CD4-positive, CD25-positive, alpha-beta regulatory T cell (primary cell): ENCODE data around the gene INKA2. TPM values are rescaled to one million over a fixed set of nuclear protein-coding genes. Genes with fewer than 3 reads are reported as not detected.

Experiments
- ATAC-seq, 2 donors: fragments of 150-1000 bp; cut with Tn5 transposase; one replicate each; pipeline ENCODE4 v1.10.0; 2021; ENCODE audit warnings: low read depth in 2 of 2, moderate number of reproducible peaks in 2 of 2, moderate library complexity in 1 of 2
- DNase-seq, 3 donors: peaks; one replicate each; pipeline versions ENCODE4 v3.0.0 to v3.0.0-alpha.2; 2012 to 2022; ENCODE audit warnings: mixed read lengths in 1 of 3
- H3K27ac ChIP-seq: one replicate; pipeline ENCODE4 v1.7.0; 2013; ENCODE audit warnings: mild to moderate bottlenecking, low read length; ENCODE audit not compliant: insufficient read depth, poor library complexity, severe bottlenecking
- H3K27me3 ChIP-seq: one replicate; pipeline ENCODE4 v1.7.0; 2013; ENCODE audit warnings: low read length; ENCODE audit not compliant: control insufficient read depth, insufficient read depth
- H3K36me3 ChIP-seq: one replicate; pipeline ENCODE4 v1.7.0; 2013; ENCODE audit warnings: mild to moderate bottlenecking, low read length, moderate library complexity; ENCODE audit not compliant: control insufficient read depth, insufficient read depth
- H3K4me1 ChIP-seq: 2 replicates; pipeline ENCODE4 v1.7.0; 2013; ENCODE audit warnings: mild to moderate bottlenecking, low read length; ENCODE audit not compliant: insufficient read depth, control insufficient read depth, poor library complexity, severe bottlenecking
- H3K4me3 ChIP-seq: one replicate; pipeline ENCODE4 v1.7.0; 2013; ENCODE audit warnings: low read depth, mild to moderate bottlenecking, low read length, moderate library complexity
- H3K9me3 ChIP-seq, 2 experiments: 1 replicate in 1 of 2; 2 replicates in 1 of 2; pipeline ENCODE4 v1.7.0; 2013; ENCODE audit warnings: low read length in 2 of 2, mild to moderate bottlenecking in 1 of 2, moderate library complexity in 1 of 2; ENCODE audit not compliant: control insufficient read depth in 2 of 2
- H3K27ac Mint-ChIP-seq, 3 donors: one replicate each; pipeline ENCODE4 v1.8.0; 2020 to 2022; ENCODE audit warnings: mild to moderate bottlenecking in 3 of 3, mixed read lengths in 3 of 3, moderate library complexity in 2 of 3
- H3K27me3 Mint-ChIP-seq: one replicate; pipeline ENCODE4 v1.8.0; 2022; ENCODE audit warnings: mild to moderate bottlenecking, mixed read lengths
- H3K36me3 Mint-ChIP-seq: one replicate; pipeline ENCODE4 v1.8.0; 2020; ENCODE audit warnings: mixed read lengths
- H3K4me1 Mint-ChIP-seq, 4 donors: one replicate each; pipeline ENCODE4 v1.8.0; 2020 to 2022; ENCODE audit warnings: mixed read lengths in 4 of 4, mild to moderate bottlenecking in 1 of 4
- H3K4me3 Mint-ChIP-seq, 4 donors: one replicate each; pipeline ENCODE4 v1.8.0; 2020 to 2022; ENCODE audit warnings: mild to moderate bottlenecking in 4 of 4, mixed read lengths in 4 of 4, moderate library complexity in 3 of 4
- H3K9me3 Mint-ChIP-seq, 7 donors: one replicate each; pipeline ENCODE4 v1.8.0; 2020 to 2022; ENCODE audit warnings: mixed read lengths in 7 of 7, mild to moderate bottlenecking in 3 of 7, moderate library complexity in 2 of 7
- polyA plus RNA-seq, 4 donors: library from polyadenylated mRNA; unstranded; fragments of 300-500 nt; fragmentation: Illumina TruSeq; gene quantifications; one replicate each; pipeline ENCODE4 v1.2.3, GENCODE V29; 2021
- total RNA-seq: library from RNA; stranded (reverse); gene quantifications from one replicate; pipeline ENCODE4 v1.2.3, GENCODE V29; 2022

Gene INKA2
- total and polyA plus RNA-seq, 5 donors from 2014 or later, result 0.31 TPM; not detected in 4

DNA sequence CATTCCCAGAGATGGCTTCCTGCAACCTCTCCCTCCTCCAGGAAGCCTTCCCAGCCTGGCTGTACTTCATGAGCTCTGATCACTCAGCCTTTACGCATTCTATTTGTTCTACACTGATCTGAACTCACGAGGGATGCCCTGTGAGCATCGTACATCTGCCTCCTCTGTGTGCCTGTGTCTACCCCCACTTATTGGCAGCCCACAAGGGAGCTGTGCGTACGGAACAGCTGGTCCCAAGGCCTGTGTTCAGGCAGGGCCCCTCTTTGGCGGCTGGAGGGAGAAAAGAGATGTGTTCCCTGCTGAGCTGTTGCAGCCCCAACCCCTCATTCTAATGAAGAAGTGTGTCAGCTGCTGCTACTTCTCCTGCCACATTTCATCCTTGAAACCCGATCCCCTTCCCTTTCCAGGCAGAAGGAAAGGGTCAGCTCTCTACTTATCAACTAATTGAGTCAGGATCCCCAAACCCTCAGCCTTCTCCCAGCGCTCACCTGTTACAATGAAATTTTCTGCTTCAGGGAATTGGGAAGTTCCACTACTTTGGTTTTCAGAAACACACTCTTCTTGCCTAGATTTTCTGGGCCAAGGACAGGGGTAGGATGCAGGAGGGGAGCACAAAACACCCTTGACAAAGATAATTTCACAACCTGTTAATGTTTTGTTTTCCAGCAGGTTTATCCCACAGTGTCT lies 3.2 kb downstream of the INKA2 start:
- Histone ChIP-seq H3K36me3 (no peaks in the 10 kb centered on the region), H3K4me1 (peaks cover 31% of the 10 kb centered on the region), H3K4me3 (no peak overlapping the region), H3K27me3 (peaks cover 20% of the 10 kb centered on the region), H3K9me3 (no peaks in the 10 kb centered on the region), H3K27ac (no peak overlapping the region)
- ATAC-seq (no peak), DNase-seq (no peak)
- H3K27ac Mint-ChIP-seq, result no peak overlapping the region
- H3K4me1 Mint-ChIP-seq, result peaks cover 0 to 25% (median 13%) of the 10 kb centered on the region in 4 donors
- H3K4me3 Mint-ChIP-seq, result no peak overlapping the region
- H3K36me3 Mint-ChIP-seq, result no peaks in the 10 kb centered on the region
- peaks cover 24% of the 10 kb centered on the region for H3K27me3 Mint-ChIP-seq
- H3K9me3 Mint-ChIP-seq, result peaks cover 0 to 2% (median 0%) of the 10 kb centered on the region in 7 donors

DNA sequence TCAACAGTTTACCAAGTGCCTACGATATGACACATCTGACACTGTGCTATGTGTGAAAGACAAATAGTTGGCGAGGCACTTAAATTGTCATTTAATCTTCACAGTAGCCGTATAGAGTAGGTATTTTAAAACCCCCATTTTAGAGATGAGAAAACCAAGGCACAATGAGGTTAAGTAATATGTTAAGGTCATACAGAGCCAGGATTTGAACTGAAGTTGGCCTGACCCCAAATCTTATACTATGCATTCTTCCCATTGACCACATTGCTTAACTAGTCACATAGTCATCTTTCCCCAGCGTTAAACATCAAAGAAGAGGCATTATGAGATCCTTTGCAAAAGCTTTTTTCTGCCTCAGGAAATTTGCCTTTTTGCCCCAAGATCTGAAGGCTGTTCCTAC lies 3.9 kb downstream of the INKA2 start:
- H3K27me3 ChIP-seq, result peaks cover 18% of the 10 kb centered on the region
- no peak overlapping the region for H3K27ac ChIP-seq
- Mint-ChIP-seq H3K36me3 (no peaks in the 10 kb centered on the region), H3K27me3 (peaks cover 17% of the 10 kb centered on the region), H3K27ac (no peak overlapping the region), H3K9me3 (no peaks in the 10 kb centered on the region), H3K4me3 (no peak overlapping the region), H3K4me1 (peaks cover 0 to 20% (median 10%) of the 10 kb centered on the region in 4 donors)
- ATAC-seq (no peak), DNase-seq (no peak)
- no peak overlapping the region for H3K4me3 ChIP-seq
- H3K9me3 ChIP-seq, result no peaks in the 10 kb centered on the region
- H3K4me1 ChIP-seq, result peaks cover 27% of the 10 kb centered on the region
- no peaks in the 10 kb centered on the region for H3K36me3 ChIP-seq

- H3K9me3 ChIP-seq, result no peaks in the 10 kb centered on the region
- peaks cover 23% of the 10 kb centered on the region for H3K4me1 ChIP-seq
- DNase-seq (no peak), ATAC-seq (no peak)
- Mint-ChIP-seq H3K27me3 (peaks cover 12% of the 10 kb centered on the region), H3K9me3 (no peaks in the 10 kb centered on the region), H3K4me1 (peaks cover 0 to 17% (median 9%) of the 10 kb centered on the region in 4 donors), H3K27ac (no peak overlapping the region), H3K36me3 (no peaks in the 10 kb centered on the region), H3K4me3 (no peak overlapping the region)
- H3K4me3 ChIP-seq, result no peak overlapping the region
- H3K27me3 ChIP-seq, result peaks cover 18% of the 10 kb centered on the region
- no peak overlapping the region for H3K27ac ChIP-seq
- H3K36me3 ChIP-seq, result no peaks in the 10 kb centered on the region
These were observed 4.3 kb downstream of the INKA2 start for GRCh38 chr1:111734856-111735255.

DNA sequence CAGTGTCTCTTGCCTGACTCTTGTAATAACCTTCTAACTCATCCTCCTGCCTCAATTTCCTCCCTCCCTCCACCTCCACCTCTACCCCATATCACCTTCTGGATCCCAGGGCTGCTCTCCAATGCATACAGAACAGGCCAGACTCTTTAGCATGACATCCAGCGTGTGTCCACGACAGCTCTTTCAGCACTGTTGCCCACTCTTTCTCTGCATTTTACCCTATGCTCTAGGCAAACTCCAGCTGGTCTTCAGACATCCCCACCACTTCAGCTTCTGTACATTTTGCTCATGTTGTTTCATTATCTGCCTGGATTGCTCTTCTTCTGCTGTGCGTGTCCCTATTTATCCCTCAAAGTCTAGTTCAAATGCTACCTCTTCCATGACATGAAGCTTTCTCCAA lies 4.8 kb downstream of the INKA2 start:
- H3K27ac Mint-ChIP-seq, result no peak overlapping the region
- H3K9me3 Mint-ChIP-seq, result no peaks in the 10 kb centered on the region
- ATAC-seq (no peak), DNase-seq (no peak)
- no peaks in the 10 kb centered on the region for H3K36me3 ChIP-seq
- no peaks in the 10 kb centered on the region for H3K36me3 Mint-ChIP-seq
- no peaks in the 10 kb centered on the region for H3K9me3 ChIP-seq
- H3K27me3 Mint-ChIP-seq, result peaks cover 10% of the 10 kb centered on the region
- peaks cover 18% of the 10 kb centered on the region for H3K27me3 ChIP-seq
- no peak overlapping the region for H3K4me3 Mint-ChIP-seq
- no peak overlapping the region for H3K27ac ChIP-seq
- peaks cover 0 to 15% (median 6%) of the 10 kb centered on the region in 4 donors for H3K4me1 Mint-ChIP-seq
- no peak overlapping the region for H3K4me3 ChIP-seq
- peaks cover 18% of the 10 kb centered on the region for H3K4me1 ChIP-seq

GRCh38 chr1:111733992-111734341 lies 5.2 kb downstream of the INKA2 start:
- Histone ChIP-seq H3K36me3 (no peaks in the 10 kb centered on the region), H3K4me1 (peaks cover 14% of the 10 kb centered on the region), H3K4me3 (no peak overlapping the region), H3K27ac (no peak overlapping the region), H3K27me3 (peaks cover 18% of the 10 kb centered on the region), H3K9me3 (no peaks in the 10 kb centered on the region)
- peaks cover 10% of the 10 kb centered on the region for H3K27me3 Mint-ChIP-seq
- no peaks in the 10 kb centered on the region for H3K9me3 Mint-ChIP-seq
- no peak for DNase-seq
- no peak overlapping the region for H3K27ac Mint-ChIP-seq
- peaks cover 0 to 15% (median 6%) of the 10 kb centered on the region in 4 donors for H3K4me1 Mint-ChIP-seq
- no peak overlapping the region for H3K4me3 Mint-ChIP-seq
- no peak for ATAC-seq
- no peaks in the 10 kb centered on the region for H3K36me3 Mint-ChIP-seq

GRCh38 chr1:111733183-111733991 lies 5.8 kb downstream of the INKA2 start:
- DNase-seq (no peak), ATAC-seq (peak in 1 of 2 donors; percentile 29)
- no peak overlapping the region for H3K4me3 Mint-ChIP-seq

GRCh38 chr1:111732718-111733117 lies 6.5 kb downstream of the INKA2 start:
- Mint-ChIP-seq H3K27me3 (peaks cover 6% of the 10 kb centered on the region), H3K9me3 (no peaks in the 10 kb centered on the region), H3K36me3 (no peaks in the 10 kb centered on the region), H3K4me1 (peaks cover 0 to 6% (median 0%) of the 10 kb centered on the region in 4 donors), H3K4me3 (no peak overlapping the region), H3K27ac (peak overlapping the region in 1 of 3 donors; percentile 4)
- ATAC-seq (no peak), DNase-seq (no peak)
- Histone ChIP-seq H3K4me1 (peaks cover 1% of the 10 kb centered on the region), H3K27ac (no peak overlapping the region), H3K4me3 (no peak overlapping the region), H3K36me3 (no peaks in the 10 kb centered on the region), H3K27me3 (peaks cover 15% of the 10 kb centered on the region), H3K9me3 (no peaks in the 10 kb centered on the region)

More at GRCh38 chr1:111733183-111733991, 5.8 kb downstream of the INKA2 start:
- peaks cover 0 to 11% (median 4%) of the 10 kb centered on the region in 4 donors for H3K4me1 Mint-ChIP-seq
- Histone ChIP-seq H3K4me3 (no peak overlapping the region), H3K27me3 (peaks cover 18% of the 10 kb centered on the region), H3K9me3 (no peaks in the 10 kb centered on the region), H3K27ac (no peak overlapping the region), H3K4me1 (peaks cover 8% of the 10 kb centered on the region), H3K36me3 (no peaks in the 10 kb centered on the region)
- no peaks in the 10 kb centered on the region for H3K9me3 Mint-ChIP-seq
- H3K27ac Mint-ChIP-seq, result no peak overlapping the region
- no peaks in the 10 kb centered on the region for H3K36me3 Mint-ChIP-seq
- H3K27me3 Mint-ChIP-seq, result peaks cover 6% of the 10 kb centered on the region
